ENCODE measurements around the gene TNRC6B.
"Not testable (repeated sequence)": the region's sequence is repeated elsewhere in the genome, so short reads cannot be mapped to it uniquely, and the experiment has no call there.

The TNRC6B gene

DNA sequence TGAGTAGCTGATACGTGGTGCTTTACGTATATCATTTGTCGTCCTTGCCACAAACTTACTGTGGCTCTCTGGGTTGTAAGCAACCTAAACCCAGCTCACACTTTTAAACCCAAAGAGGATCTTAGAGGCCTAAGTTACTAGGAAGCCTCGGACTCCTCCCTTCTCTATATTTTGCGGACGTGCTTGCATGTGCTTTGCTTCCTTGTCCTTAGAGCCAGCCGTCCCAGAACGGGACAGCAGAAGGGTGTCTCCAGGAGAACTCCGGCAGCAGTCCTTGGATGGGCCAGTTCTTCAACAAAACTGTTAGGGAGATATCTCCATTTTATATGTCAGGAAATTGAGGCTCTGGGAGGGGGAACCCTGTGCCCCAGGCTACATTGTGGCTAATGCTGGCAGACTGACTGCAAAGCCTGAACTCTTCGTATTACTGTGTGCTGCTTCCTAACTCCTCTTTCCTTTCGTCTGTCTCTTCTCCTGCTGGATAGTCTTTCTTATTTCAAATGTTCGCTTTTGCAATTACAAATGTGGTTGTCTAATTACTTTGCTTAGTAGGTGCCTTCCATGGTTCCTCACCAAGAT, 33.8 kb downstream of the TNRC6B start:
- DNase-seq (ENCODE audit: low read depth in 2 of 2) = no peak

DNA sequence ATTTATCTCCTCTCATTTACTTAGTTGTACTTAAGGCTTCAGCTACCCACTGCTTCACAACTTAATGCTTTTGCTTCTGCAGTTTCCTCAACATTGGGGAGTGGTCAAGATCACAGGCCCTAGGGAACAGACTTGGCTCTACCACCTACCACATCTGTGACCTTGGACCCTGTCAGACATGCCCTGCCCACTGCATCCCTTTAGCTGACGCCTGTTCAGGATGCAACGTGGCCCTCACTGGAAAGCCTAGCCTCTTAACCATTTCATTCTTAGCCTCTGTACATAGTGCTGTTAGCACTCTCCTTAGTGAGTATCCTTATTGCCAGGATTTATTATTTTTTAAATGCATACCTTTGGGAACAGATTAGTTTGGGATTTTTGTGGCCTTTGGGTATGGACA, 34.4 kb downstream of the TNRC6B start:
- DNase-seq (ENCODE audit: low read depth in 2 of 2) = no peak

- no peak for DNase-seq (ENCODE audit: low read depth in 2 of 2)
Measured at GRCh38 chr22:40213478-40213877, 35.8 kb downstream of the TNRC6B start.

DNA sequence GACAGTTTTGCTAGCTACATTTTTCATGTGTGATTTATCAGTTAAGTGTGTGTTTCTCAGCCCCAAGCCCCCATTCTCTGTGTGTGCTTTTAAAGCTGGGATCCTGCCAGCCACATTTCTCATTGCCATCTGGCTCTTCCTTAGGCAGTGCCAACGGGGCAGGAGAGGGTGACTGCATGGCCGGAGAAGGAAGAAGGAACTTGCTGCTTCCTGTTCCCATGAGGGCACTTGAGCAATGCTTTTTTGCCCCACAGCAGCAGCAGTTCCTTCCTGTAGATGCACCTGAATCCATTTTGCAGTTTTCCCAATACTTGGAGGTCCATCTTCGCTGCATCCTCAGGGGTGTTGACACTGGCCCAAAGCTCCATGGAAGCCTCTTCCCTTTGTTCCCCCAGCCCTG, 37.5 kb downstream of the TNRC6B start:
- DNase-seq (ENCODE audit: low read depth in 2 of 2) = no peak

GRCh38 chr22:40216041-40216756, 38.5 kb downstream of the TNRC6B start:
- no peak for DNase-seq (ENCODE audit: low read depth in 2 of 2)

GRCh38 chr22:40218152-40218551, 40.4 kb downstream of the TNRC6B start:
- no peak for DNase-seq (ENCODE audit: low read depth in 2 of 2)

DNA sequence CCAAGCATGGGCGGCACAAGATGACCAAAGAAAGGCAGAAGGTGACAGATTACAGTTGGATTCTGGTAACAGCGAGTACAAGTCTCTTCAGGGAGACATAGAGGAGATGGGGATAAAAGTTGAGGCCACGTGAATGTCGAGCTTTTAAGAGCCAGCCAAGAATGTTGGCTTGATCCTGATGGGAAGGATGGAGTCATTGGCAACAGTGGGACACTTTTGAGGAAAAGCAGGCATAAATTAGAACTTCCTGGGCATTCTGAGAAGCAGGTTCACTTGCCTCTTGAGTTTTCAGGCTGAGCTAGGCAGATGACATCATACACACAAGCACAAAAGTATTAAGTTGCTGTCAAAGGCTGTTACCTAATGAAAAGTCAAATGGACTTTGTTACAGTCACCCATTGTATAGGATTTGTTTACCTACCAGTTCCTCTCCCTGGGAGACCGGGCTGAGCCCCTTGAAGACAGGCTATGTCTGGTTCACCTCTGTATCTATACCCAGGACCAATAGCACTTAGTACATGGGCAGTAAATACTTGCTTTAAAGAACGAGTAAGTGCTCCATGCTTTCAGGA, 41.1 kb downstream of the TNRC6B start:
- no peak for DNase-seq (ENCODE audit: low read depth in 2 of 2)

GRCh38 chr22:40220316-40221054, 42.8 kb downstream of the TNRC6B start:
- no peak for DNase-seq (ENCODE audit: low read depth in 2 of 2)

DNA sequence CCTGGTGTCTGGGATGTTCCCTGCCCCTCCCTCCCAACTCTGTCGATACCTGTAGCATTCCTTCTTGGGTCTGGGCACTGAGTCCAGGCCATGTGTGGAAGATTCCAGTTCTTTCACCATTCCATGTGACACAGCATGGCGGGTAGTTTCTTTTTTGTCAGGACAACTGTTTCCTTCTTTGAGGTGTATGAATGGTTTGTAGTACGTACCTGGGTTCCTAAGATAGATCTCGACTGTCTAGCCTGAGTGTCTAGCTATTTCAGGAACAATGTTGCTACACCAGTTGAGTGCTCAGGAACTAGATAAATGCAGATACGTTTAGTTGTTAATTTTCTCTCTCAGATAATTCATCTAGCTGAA, 43.3 kb downstream of the TNRC6B start:
- DNase-seq (ENCODE audit: low read depth in 2 of 2) = no peak

DNA sequence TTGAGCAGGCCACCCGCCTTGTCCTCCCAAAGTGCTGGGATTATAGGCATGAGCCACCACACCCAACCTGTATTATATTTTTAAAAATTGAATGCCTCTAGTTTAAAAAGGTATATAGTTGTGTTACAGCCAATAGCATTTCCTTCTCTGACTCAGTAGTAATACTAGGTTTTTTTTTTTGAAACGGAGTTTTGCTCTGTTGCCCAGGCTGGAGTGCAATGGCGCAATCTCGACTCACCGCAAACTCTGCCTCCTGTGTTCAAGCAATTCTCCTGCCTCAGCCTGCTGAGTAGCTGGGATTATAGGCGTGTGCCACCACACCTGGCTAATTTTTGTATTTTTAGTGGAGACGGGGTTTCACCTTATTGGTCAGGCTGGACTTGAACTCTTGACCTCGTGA, 45.3 kb downstream of the TNRC6B start:
- not testable (repeated sequence) for DNase-seq (ENCODE audit: low read depth in 2 of 2)

DNA sequence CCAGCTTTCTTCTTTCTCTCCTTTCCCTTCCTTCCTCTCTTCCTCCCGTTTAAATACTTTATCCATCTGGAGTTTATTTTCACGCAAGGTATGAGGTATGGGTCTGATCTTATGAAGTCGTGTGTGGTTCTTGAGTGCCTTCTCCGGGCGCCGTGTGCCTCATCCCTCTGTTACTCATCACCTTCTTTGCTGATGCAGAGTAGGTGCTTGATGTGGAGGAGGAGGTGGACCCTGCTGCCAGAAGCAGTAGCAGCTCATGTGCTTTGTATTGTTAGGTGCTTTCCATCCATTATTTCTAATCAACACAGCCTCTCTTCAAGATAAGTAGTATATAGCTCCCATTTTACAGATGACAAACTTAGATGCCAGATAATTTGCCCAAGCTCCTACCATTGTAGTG, 47.0 kb downstream of the TNRC6B start:
- DNase-seq (ENCODE audit: low read depth in 2 of 2) = no peak

GRCh38 chr22:40226620-40227019, 48.9 kb downstream of the TNRC6B start:
- DNase-seq (ENCODE audit: low read depth in 2 of 2) = no peak

- no peak for DNase-seq (ENCODE audit: low read depth in 2 of 2)
Measured at GRCh38 chr22:40231618-40232313, 54.0 kb downstream of the TNRC6B start.

- no peak for DNase-seq (ENCODE audit: low read depth in 2 of 2)
Measured at GRCh38 chr22:40232624-40233023, 54.9 kb downstream of the TNRC6B start.

- DNase-seq (ENCODE audit: low read depth in 2 of 2) = no peak
Measured at GRCh38 chr22:40233886-40234285, 56.2 kb downstream of the TNRC6B start.

GRCh38 chr22:40234658-40235057, 56.9 kb downstream of the TNRC6B start:
- no peak for DNase-seq (ENCODE audit: low read depth in 2 of 2)

- no peak for DNase-seq (ENCODE audit: low read depth in 2 of 2)
Measured at GRCh38 chr22:40235308-40235707, 57.6 kb downstream of the TNRC6B start.

DNA sequence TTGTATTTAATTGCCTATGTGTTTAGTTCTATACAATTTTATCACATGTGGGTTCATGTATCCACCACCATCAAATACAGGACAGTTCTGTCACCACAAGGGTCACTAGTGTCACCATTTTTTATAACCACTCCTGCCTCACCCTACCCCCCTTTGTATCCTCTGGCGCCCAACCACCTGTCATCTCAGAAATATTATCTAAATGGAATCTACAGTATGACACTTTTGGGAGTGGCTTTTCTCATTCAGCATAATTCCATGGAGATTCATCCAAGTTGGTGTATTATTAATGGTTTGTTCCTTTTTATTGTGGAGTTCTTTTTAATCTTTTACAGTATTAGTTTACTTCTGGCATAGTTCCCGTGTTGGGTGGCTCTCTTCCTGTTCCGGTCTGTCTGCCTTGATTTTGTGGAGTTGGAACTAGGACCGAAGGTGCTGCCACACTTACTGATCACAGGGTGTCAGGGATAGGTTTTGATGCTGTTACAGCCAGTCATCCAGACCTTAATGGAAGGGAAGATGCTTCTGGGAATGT, 58.5 kb downstream of the TNRC6B start:
- DNase-seq (ENCODE audit: low read depth in 2 of 2) = no peak

GRCh38 chr22:40237241-40237640, 59.5 kb downstream of the TNRC6B start:
- DNase-seq (ENCODE audit: low read depth in 2 of 2) = no peak

GRCh38 chr22:40237788-40238424, 60.2 kb downstream of the TNRC6B start:
- DNase-seq (ENCODE audit: low read depth in 2 of 2) = no peak

Measured in stimulated activated CD4-positive, alpha-beta T cell treated with anti-CD3 and anti-CD28 coated beads, Interleukin-15, amount 100 ng/mL, for 48 hours (primary cell).